ENCODE data around the gene P2RX2.

P2RX2 gene

DNA sequence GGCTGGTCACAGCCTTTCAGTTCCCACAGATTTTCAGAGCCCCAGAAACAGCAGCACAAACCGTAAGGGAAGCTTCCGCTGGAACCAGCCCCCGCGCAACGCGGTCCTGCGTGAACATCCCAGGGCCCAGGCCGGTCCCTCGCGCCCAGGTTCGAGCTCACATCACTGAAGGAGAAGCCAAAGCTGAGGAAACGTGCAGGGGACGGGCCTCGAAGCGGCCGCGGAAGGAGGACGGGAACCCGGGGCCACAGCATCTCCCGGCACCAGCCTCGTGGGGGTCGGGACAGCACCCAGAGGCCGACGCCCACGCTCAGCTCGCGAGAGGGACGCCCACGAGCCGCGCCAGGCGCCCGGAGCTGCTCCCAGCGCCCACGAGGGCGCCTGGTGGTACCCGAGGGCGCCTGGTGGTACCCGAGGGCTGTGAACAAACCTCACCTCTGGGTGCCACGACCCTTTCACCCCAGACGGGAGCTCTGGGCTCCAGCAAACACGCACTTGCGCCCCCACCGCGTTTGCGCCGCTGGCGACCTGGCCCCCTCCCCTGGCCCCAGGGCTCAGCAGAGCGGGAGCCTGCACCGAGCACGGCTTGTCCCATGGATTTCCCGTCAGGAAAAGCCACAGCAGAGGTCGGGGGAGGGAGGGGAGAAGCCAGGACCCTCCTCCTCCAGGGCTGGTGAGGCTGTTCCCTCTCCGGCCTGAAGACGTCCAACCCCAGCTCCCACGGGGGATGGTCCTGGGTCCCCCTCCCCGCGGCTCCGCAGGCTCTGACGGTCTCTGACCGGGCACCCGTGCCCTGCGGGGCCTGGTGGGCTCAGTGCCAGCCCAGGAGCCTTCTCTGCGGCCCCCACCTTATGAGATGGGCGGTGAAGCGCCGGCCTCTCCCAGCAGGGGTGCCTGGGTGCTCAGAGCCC is 15.1 kb upstream of the P2RX2 start:
- DNase-seq, result no peak

DNA sequence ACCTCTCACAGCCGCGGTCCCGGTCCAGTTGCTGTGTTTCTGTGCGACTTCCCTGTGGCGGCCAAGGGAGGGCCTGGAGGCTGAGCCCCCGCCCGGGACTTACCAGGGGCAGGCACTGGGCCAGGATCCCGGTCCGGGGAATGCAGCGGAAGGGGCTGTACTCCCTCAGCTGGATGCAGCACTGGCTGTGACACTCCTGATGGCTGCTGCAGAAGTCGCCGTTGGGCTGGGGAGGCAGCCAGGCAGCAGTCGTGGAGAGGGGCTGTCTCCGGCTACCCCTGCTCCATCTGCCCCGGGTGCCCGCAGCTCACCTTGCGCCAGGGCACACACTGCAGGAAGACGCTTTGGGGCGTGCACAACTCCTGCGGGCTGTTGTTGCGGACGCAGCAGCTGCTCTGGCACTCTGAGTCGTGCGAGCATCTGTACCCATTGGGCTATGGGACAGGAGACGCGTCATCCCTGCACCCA is 14.4 kb upstream of the P2RX2 start:
- no peak for DNase-seq

DNA sequence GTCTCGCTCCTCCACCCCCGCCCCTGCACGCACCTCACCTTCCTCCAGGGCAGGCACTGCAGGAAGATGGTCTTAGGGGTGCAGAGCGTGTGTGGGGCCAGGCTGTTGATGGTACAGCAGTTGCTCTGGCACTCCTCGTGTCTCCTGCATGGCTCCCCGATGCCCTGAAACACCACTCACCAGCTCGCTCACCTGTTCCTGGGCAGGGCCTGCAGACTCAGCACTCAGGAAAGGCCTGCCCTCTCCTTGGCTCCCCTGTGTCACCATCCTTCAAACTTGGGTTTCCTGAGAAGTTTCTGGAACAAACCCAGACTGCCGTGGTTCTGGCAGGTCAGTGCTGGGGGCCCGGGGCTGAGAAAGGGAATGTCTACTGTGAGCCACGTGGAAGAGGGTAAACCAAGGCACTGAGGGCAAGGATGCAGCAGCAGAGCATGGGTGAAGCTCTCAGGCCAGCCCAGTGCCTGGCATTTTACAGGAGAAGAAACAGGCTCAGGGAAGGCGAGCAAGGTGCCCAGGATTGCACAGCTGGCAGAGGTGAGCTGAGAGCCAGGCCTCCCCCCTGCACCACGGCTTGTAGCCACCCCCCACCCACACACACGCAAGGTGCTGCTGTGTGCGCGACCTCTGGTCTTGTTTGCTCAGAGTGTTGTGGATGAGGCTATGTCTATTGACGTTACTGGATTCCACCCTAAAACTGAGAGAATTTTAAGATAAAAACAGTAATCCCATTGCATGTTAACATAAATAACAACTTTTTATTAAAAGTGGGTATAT is 13.7 kb upstream of the P2RX2 start:
- no peak for DNase-seq

- no peak for DNase-seq
Measured at GRCh38 chr12:132605892-132606291, 12.7 kb upstream of the P2RX2 start.

- DNase-seq, result no peak
Measured at GRCh38 chr12:132606466-132606865, 12.1 kb upstream of the P2RX2 start.

DNA sequence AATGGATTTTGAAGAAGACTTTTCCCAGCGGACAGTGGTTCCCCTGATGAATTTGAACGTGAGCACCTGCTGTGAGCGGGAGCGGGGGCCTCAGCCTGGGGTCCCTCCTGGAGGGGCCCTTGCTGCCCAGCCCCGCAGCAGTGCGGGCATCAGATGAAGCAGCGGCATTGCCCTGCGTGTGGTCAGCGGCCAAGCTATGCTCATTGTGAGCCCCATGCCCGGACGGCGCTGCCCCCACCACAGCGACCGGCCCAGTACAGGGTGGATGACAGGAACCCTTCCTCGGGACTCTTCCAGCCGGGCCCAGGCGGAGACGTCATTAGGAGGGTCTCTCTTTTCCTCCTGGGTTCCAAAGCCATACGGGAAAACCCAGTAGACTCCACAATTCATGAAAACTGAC is 11.6 kb upstream of the P2RX2 start:
- no peak for DNase-seq

DNA sequence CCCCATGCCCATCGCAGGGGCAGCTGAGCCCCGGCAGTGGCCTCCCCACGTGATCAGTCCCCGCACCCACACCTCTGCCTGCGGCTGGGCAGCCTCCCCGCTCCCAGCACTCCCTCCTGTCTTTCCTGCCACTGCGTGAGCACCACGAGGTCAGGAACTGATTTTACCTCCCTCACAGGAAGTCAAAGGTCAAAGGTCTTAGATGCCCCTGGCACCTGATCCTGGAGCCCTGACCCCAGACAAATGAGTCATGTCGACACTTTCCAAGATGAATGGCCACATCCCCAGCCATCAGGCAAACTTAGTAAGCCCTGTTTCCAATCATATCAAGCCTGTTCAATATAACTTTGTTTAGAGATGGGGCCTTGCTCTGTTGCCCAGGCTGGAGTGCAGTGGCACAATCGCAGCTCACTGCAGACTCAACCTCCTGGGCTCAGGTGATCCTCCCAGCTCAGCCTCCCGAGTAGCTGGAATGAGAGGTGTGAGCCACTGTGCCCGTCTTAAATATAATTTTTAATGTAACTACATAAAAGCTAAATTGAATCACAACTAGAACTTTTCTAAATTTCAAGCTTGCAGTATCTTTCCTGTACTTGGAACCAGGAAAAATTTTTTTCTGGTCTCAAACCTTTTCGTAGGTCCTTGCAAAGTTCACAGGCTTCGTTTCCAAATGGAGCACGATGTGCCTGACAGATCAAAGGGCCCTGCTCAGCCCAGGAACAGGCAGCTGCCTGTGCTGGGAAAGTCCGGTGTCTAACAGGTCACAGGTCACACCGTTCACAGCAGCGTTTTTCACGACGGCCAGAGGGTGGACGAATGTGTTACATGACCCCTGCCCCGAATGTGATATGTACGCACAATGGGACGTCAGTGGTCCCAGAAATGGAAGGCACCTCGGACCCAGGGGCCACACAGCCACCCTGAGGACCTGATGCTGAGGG is 10.1 kb upstream of the P2RX2 start:
- DNase-seq, result no peak

DNA sequence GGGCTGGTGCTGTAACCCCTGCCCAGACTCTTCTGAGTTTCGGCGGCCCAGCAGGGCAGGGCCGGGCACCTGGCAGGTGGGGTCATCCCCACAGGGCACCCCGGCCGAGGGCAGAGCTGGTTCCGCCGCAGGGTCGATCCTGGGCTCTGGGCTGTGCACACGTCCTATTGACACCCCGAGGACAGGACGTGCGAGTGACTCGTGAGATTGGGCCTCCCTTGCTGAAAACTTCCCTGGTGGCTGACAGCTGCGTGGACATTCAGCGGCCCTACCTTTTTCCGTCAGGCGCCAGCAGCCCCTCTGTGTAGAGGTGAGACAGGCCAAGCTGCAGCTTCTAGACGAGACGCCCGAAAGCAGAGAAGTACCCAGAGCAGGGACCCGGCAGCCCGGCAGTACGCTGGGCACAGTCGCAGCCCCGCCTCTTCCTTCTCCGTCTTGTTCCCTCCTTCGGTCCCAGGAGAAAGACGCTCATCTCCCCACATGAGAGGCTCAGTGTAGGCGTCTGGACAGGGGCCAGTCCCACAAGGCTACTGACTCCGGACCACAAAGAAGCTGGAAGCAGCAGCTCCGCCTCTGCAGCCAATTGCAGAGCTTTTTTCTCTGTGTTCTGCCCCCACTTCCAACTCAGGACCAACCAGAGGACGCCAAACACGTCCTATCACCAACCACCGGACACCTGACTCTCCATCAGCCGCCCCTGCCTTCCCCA is 8.4 kb upstream of the P2RX2 start, which contains the start of gene LRCOL1:
TSS of gene LRCOL1 (minus strand) at position 532 of the 709 bp plus-strand sequence. CDS start 4,331 bp downstream, outside the sequence.
- no peak for DNase-seq

DNA sequence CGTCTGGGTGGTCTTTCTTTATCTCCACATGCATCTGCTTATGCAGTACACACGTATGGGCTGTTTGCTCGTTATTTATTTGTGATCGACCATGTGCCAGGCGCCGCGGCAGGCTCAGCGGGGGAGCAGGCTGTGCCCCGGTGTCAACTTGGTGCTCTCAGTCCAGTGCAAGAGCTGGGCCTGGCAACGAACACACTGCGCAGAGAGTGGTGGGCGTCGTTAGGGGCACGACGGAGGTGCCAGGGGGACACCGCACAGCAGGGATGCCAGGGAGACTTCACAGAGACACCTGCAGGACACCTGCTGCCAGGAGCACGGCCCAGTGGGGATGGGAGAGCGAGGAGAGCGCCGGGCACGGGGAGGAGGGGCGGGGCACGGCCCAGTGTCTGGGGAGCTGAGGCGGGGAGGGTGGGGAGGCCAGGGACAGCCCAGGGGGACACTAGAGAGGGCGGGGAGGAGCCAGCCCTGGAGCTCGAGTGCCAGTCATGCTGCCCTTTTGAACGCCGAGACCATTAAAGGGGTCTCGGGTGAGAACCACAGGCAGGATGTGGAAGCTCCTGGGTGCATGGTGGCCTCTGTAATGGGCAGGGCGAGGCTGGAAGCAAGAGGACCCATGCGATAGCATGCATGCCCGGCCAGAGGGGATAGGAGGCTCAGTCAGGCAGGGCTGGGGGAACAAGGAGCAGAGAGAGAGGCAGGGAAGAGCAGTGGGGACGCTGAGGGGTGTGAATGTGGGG is 7.5 kb upstream of the P2RX2 start:
- DNase-seq, result no peak

GRCh38 chr12:132611620-132612019 is 7.0 kb upstream of the P2RX2 start:
- no peak for DNase-seq

DNA sequence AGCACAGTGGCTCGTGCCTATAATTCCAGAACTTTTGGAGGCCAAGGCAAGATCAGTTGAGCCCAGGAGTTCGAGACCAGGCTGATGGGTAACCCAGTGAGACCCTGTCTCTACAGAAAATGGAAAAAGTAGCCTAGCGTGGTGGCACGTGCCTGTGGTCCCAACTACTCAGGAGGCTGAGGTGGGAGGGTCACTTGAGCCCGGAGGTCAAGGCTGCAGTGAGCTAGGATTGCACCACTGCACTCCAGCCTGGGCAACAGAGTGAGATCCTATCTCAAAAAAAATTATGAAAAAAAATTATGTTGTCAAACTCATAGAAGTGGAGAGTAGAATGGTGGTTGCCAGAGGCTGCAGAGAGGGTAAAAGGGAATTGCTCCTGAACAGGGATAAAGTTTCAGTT is 4.5 kb upstream of the P2RX2 start:
- no peak for DNase-seq

DNA sequence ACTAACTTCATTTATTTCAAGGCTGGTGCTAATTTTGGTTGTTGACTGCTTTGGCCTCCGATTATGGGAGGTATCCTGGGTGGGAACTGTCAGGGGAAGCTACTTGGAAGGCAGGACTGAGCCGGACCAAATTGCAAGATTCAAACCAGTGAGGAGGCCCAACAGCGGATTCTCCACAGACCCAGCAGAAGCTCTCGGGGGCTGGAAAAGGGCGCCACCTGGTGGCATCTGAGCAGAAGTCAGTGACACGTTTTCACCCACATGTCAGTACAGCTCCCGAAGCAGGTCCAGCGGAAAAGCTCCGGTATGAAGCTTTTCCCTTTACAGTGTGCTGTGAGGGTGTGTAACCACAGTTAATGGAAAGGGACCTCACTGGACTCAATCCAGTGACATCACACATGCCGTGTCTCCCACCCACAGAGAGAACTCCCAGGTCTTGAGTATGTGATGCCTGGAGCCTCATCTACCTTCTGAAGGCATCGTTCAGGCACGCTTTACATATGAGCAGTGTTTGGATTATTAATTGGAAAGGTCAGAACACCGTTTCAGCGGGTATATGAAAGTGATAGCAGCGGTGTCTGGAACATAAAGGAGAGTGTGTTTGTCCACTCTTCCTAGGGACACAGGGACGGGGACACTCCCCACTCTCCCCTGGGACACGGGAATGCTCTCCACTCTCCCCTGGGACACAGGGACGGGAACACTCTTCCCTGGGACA is 3.6 kb upstream of the P2RX2 start:
- DNase-seq, result peak in 1 of 2 experiments; percentile 74

DNA sequence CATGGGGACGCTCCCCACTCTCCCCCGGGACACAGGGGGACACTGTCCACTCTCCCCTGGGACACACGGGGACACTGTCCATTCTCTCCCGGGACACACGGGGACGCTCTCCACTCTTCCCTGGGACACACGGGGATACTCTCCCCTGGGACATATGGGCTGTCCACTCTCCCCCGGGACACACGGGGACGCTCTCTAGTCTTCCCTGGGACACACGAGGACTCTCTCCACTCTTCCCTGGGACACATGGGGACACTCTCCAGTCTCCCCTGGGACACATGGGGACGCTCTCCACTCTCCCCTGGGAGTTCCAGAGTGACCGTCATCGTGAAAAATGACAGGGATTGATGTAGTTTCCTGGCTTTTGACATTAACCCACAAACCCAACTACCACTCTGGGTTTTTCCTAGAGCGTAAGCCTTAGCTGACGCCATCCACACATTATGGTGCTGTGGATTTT is 3.0 kb upstream of the P2RX2 start:
- DNase-seq, result no peak

DNA sequence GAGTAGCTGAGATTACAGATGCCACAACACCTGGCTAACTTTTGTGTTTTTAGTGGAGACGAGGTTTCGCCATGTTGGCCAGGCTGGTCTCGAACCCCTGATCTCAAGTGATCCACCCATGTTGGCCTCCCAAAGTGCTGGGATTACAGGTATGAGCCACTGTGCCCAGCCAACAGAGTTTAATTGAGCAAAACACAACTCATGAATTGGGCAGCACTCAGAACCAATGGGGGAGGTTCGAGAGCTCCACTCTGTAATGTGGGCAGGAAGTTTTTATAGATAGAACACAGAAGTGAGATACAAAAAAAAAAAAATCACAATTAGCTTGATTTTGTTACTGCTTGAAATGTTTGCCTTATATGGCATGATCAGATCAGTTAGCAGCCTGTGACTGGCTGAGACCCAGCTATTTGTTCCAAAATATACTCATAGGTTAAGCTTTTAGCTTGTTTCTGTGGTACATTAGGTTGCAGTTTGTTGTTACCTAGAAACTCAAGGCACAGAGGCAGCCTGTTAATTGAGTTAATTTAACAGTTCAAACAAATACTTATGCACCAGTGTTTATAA is 1.4 kb upstream of the P2RX2 start:
- DNase-seq, result no peak

GRCh38 chr12:132617822-132618682 is 524 bp upstream of the P2RX2 start:
- no peak for DNase-seq

DNA sequence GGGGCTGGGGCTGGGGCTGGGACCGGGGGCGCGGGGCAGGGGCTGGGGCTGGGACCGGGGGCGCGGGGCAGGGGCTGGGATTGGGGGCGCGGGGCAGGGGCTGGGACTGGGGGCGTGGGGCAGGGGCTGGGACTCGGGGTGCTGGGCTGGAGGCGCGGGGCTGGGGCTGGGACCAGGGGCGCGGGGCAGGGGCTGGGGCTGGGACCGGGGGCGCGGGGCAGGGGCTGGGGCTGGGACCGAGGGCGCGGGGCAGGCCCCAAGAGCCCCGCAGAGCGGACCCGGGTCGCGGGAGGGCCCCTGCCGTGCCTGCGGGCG is 452 bp downstream of the P2RX2 start:
- DNase-seq, result no peak

GRCh38 chr12:132619386-132620112 is 973 bp downstream of the P2RX2 start:
- no peak for DNase-seq

GRCh38 chr12:132620113-132620898 is 1.7 kb downstream of the P2RX2 start:
- DNase-seq, result no peak

Measured in SW 1271 (cell line).